SU-DHL-6 (cell line): ENCODE data around the gene LMTK3.

Experiments
- H2AFZ ChIP-seq: fragments of 200-600 bp; sonication (generic); 2 replicates; pipeline ENCODE4 v1.6.1; 2014; ENCODE audit warnings: low read depth, mild to moderate bottlenecking, moderate library complexity, mixed read lengths, antibody characterized with exemption, low read length; ENCODE audit not compliant: severe bottlenecking
- H3F3A ChIP-seq: fragments of 200-600 bp; shearing (Covaris generic); 2 replicates; pipeline ENCODE4 v1.6.0; 2016; ENCODE audit warnings: antibody characterized with exemption, mild to moderate bottlenecking; ENCODE audit not compliant: insufficient read depth
- H3K27ac ChIP-seq: fragments of 200-600 bp; sonication (generic); 2 replicates; pipeline ENCODE4 v1.5.1; 2016; ENCODE audit warnings: low read depth, mild to moderate bottlenecking, low read length, moderate library complexity, mixed read lengths
- H3K27me3 ChIP-seq: fragments of 200-600 bp; sonication (generic), shearing (Covaris generic); 2 replicates; pipeline ENCODE4 v1.6.0; 2014; ENCODE audit warnings: mild to moderate bottlenecking, low read length
- H3K36me3 ChIP-seq: fragments of 200-600 bp; sonication (generic); 2 replicates; pipeline ENCODE4 v1.6.1; 2014; ENCODE audit warnings: mild to moderate bottlenecking, low read length, mixed read lengths
- H3K4me2 ChIP-seq: fragments of 300-600, 200-600 bp; shearing (Covaris generic), sonication (generic); 2 replicates; pipeline ENCODE4 v1.6.0; 2014; ENCODE audit warnings: low read length, low read depth, mild to moderate bottlenecking; ENCODE audit not compliant: poor library complexity, severe bottlenecking
- H3K4me3 ChIP-seq: fragments of 200-600 bp; sonication (generic); 2 replicates; pipeline ENCODE4 v1.5.1; 2014; ENCODE audit warnings: antibody characterized with exemption, low read length, mild to moderate bottlenecking, mixed read lengths; ENCODE audit not compliant: insufficient read depth, poor library complexity, severe bottlenecking
- H3K79me2 ChIP-seq: fragments of 200-600 bp; sonication (generic); 2 replicates; pipeline ENCODE4 v1.6.1; 2014; ENCODE audit warnings: mild to moderate bottlenecking, low read length, moderate library complexity; ENCODE audit not compliant: insufficient read depth
- H3K9ac ChIP-seq: fragments of 200-600 bp; sonication (generic); 2 replicates; pipeline ENCODE4 v1.7.0; 2014; ENCODE audit warnings: mild to moderate bottlenecking, low read length
- H3K9me2 ChIP-seq: fragments of 200-600 bp; sonication (generic); replicated peaks from 2 replicates; pipeline ENCODE4 v1.6.1; 2014; ENCODE audit warnings: low read length; ENCODE audit not compliant: insufficient read depth
- H3K9me3 ChIP-seq: fragments of 200-600 bp; sonication (generic); 2 replicates; pipeline ENCODE4 v1.6.1; 2014; ENCODE audit warnings: low read length, mixed read lengths; ENCODE audit not compliant: insufficient read depth
- H4K20me1 ChIP-seq: fragments of 200-600 bp; sonication (generic); 2 replicates; pipeline ENCODE4 v1.6.1; 2014; ENCODE audit warnings: low read depth, mild to moderate bottlenecking, antibody characterized with exemption, low read length, moderate library complexity, mixed read lengths
- CTCF ChIP-seq: fragments of 200-600 bp; sonication (generic); IDR thresholded peaks from one replicate; pipeline ENCODE4 v1.5.1; 2017; ENCODE audit warnings: antibody characterized with exemption, mild to moderate bottlenecking, low read length, moderate library complexity; ENCODE audit not compliant: insufficient read depth, poor library complexity, severe bottlenecking
- EZH2phosphoT487 ChIP-seq: fragments of 200-600 bp; sonication (generic), shearing (Covaris generic); conservative IDR thresholded peaks from 2 replicates; pipeline ENCODE4 v1.6.1; 2018; ENCODE audit warnings: mild to moderate bottlenecking, antibody characterized with exemption, low read length, moderate library complexity, mixed read lengths

The LMTK3 gene

GRCh38 chr19:48484247-48484893 is 27.3 kb downstream of the LMTK3 start:
- no peak overlapping the region for H2AFZ ChIP-seq
- H3K4me2 ChIP-seq, result no peak overlapping the region
- no peaks in the 10 kb centered on the region for H3K9me3 ChIP-seq
- TF ChIP-seq CTCF (no peak), EZH2phosphoT487 (no peak)
- H3K9ac ChIP-seq, result no peak overlapping the region
- H3K9me2 ChIP-seq, result no peaks in the 10 kb centered on the region
- no peaks in the 10 kb centered on the region for H3K27me3 ChIP-seq
- no peak overlapping the region for H3K4me3 ChIP-seq
- no peak overlapping the region for H3K27ac ChIP-seq
- no peaks in the 10 kb centered on the region for H3K36me3 ChIP-seq
- H4K20me1 ChIP-seq, result no peaks in the 10 kb centered on the region
- H3K79me2 ChIP-seq, result no peaks in the 10 kb centered on the region
- 0 out of 2 replicates have a peak, but pooled peaks cover 5% of the 10 kb centered on the region for H3F3A ChIP-seq

- no peaks in the 10 kb centered on the region for H3K9me2 ChIP-seq
- no peak overlapping the region for H3K4me3 ChIP-seq
- no peaks in the 10 kb centered on the region for H3K79me2 ChIP-seq
- no peak overlapping the region for H3K4me2 ChIP-seq
- H4K20me1 ChIP-seq, result no peaks in the 10 kb centered on the region
- 0 out of 2 replicates have a peak, but pooled peaks cover 5% of the 10 kb centered on the region for H3F3A ChIP-seq
- TF ChIP-seq EZH2phosphoT487 (no peak), CTCF (no peak)
- H3K9ac ChIP-seq, result no peak overlapping the region
- H2AFZ ChIP-seq, result no peak overlapping the region
- H3K36me3 ChIP-seq, result no peaks in the 10 kb centered on the region
- no peaks in the 10 kb centered on the region for H3K27me3 ChIP-seq
- H3K27ac ChIP-seq, result no peak overlapping the region
- no peaks in the 10 kb centered on the region for H3K9me3 ChIP-seq
Observed at GRCh38 chr19:48483301-48483700, 28.3 kb downstream of the LMTK3 start.

- no peak overlapping the region for H3K27ac ChIP-seq
- H3K9me3 ChIP-seq, result no peaks in the 10 kb centered on the region
- H3K27me3 ChIP-seq, result no peaks in the 10 kb centered on the region
- H2AFZ ChIP-seq, result no peak overlapping the region
- TF ChIP-seq EZH2phosphoT487 (no peak), CTCF (no peak)
- no peak overlapping the region for H3K4me2 ChIP-seq
- H3K4me3 ChIP-seq, result no peak overlapping the region
- H4K20me1 ChIP-seq, result no peaks in the 10 kb centered on the region
- H3K36me3 ChIP-seq, result no peaks in the 10 kb centered on the region
- H3K79me2 ChIP-seq, result no peaks in the 10 kb centered on the region
- no peaks in the 10 kb centered on the region for H3K9me2 ChIP-seq
- 0 out of 2 replicates have a peak, but pooled peaks cover 5% of the 10 kb centered on the region for H3F3A ChIP-seq
- no peak overlapping the region for H3K9ac ChIP-seq
Observed at GRCh38 chr19:48481846-48482639, 29.6 kb downstream of the LMTK3 start.
